Inflammatory macrophage treated with lipopolysaccharide for 1 hour (primary cell): ENCODE measurements around the gene SURF6.

Source experiments
- DNase-seq, 2 donors: peaks; one replicate each; pipeline ENCODE4 v3.0.0-alpha.2; 2020 to 2022

The SURF6 gene

DNA sequence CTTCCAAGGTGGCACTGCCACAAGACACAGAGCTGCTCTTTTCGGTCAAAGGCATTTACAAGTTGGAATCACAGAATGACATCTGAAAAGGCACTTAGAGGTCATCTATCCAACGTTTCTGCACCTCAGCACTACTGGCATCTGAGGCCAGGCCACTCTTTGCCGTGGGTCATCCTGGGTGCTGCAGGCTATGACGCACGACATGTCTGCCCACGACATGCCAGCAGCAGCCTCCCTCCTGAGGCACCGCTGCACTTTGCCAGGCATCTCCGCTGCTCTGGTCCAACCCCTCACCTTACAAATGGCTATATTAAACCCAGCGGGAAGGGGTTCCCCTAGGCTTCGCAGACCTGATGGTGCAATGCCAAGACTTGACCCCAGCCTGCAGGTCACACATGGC lies 31.8 kb upstream of the SURF6 start:
- DNase-seq = no peak

DNA sequence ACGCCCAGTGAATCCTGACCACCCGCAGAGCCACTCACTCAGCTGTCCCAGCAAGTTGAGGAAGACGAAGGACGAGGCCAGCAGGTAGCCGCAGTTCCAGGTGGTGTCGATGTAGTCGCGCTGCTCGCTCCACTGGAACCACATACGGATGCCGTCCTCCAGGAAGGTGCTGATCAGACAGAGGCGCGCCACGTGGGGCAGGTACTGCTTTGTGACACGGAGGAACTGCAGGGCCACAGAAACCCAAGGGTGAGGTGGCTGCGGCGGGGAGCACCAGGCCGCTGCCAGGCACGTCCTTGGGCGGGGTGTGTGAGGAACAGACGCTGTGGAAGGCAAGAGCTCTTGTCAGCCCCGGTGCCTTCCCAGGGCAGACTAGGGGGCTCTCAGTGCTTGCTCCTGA lies 31.2 kb upstream of the SURF6 start:
- no peak for DNase-seq

GRCh38 chr9:133366435-133366834 lies 30.4 kb upstream of the SURF6 start:
- no peak for DNase-seq

- DNase-seq = no peak
Observed at GRCh38 chr9:133362359-133363044, 26.5 kb upstream of the SURF6 start.

DNA sequence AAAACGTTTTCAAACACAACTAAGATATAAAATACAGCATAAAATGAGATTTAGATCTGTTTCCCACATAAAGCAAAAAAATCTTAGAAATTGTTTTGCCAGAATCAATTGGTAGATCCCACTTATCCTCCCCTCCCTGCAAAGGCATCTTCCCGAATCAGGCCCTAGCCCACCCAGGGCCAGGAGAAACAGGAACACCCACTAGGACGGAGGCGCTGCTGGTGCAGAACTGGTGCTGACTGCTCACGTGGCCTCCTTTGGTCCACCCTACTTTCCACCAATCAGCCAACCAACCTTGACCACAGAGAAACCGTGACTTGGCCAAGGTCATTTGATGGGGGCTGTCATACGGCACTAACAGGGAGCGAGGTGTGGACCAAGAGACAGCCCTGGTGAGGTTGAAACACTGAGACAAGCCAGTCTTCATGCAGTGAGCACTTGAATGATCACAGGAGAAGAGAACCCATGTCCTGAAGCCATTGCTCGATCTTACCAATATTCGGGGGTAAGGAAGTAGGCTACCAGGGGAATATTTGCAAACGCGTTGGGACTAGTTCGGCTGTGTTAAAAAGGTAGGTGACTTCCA lies 25.6 kb upstream of the SURF6 start:
- DNase-seq = no peak

DNA sequence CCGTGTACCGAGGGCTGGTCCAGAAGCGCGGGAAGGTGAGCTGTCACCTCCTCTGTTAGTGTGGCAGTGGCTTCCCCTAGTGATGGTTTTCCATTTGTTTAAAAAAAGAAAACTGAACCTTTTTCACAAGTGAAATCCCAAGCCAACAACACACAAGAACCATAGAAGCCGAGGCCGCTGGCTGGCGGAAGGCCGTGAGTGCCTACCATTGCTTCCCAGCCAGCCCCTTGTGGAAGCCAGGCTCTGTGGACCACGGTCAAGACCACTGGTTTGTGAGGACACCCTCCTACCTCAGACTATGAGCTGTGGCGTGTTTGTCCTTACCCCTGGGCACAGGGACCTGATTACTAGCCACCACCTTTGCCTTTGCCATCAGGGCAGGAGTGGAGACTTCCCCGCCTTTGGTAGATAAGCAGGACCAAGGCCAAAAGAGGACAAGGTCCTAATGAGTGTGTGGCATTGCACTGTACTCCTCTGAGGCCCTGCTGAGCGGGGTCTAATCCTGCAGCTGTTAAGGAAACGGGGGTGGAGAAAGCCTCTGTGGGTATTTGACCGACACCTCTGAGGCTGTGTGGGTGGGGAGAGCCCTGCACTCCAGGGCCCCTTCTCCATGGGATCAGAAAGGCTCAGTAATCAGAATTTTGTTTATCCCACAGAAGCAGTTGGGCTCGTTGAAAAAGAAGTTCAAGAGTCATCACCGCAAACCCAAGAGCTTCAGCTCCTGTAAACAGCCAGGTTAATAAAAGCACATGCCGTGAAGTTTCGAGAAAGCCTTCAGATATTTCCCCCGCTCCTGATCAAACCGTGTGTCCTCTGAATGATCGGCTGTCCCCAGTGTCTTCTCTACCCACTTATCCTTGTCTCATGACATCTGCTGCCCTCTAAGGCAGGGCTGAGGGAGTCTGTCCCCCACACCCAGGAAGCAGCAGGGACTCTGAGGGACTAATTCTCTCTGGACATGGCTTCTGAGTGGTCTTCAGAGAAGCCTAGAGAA lies 24.7 kb upstream of the SURF6 start:
- no peak for DNase-seq

GRCh38 chr9:133359399-133360175 lies 23.6 kb upstream of the SURF6 start:
- no peak for DNase-seq

DNA sequence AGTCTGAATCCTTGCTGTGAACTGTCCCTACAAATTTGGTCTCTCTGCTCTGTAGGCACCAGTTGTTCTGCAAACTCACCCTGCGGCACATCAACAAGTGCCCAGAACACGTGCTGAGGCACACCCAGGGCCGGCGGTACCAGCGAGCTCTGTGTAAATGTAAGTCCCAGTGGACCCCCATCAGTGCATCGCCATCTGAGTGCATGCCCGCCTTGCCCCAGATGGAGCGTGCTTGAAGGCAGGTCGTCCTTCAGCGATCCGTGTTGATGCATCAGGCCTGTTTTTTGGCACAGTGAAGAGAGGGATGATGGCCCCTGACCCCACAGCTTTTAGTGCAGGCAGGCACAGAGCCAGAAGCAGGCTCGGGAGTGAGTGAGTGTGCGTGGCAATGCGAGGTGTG lies 21.7 kb upstream of the SURF6 start:
- no peak for DNase-seq

GRCh38 chr9:133356391-133357091 lies 20.6 kb upstream of the SURF6 start, which contains the start of the genes SURF1 and SURF2:
Gene SURF1 (minus strand): TSS chr9:133356487. CDS start chr9:133356453, 34 bp downstream.
Gene SURF2 (plus strand): TSS chr9:133356550. CDS start chr9:133356593, 43 bp downstream.
- peak; percentile 78 to 89 for DNase-seq

- DNase-seq = no peak
Observed at GRCh38 chr9:133355881-133356357, 19.9 kb upstream of the SURF6 start.

- no peak for DNase-seq
Observed at GRCh38 chr9:133354766-133355165, 18.8 kb upstream of the SURF6 start.

- no peak for DNase-seq
Observed at GRCh38 chr9:133353548-133353947, 17.6 kb upstream of the SURF6 start.

DNA sequence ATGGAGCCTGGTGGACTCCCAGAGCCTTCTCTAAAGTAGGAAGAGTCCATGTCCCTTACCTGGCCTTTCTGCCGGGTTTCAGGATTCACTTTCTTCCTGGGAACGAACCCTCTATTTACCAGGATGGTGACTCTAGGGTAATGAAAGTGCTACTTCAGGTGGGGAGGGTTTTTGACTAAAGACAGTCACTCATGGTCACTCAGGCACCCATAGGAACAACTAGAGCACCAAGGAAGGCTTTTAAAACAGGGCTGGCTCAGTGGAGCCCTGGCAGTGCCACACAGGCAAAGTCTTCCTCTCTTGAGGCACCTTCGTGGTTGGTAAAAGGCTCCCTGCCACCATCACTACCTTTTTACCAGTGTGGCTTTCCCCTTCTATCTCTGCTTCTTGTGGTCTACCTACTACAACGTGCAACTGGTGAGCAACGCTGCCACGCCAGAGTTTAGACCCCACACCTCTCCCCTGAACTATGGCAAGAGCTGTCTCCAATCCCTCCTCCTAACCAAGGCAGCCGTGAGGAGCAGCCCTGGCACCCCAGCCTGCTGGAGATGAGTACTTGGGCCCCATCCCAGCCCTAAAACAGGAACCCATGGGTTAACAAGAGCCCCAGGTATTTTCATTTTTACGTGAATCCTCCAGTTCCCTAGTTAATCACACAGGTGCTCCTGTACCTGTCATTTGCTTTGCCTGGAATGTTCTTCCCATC lies 16.8 kb upstream of the SURF6 start:
- no peak for DNase-seq

GRCh38 chr9:133351908-133352634 lies 16.1 kb upstream of the SURF6 start:
- peak; percentile 63 to 71 for DNase-seq

DNA sequence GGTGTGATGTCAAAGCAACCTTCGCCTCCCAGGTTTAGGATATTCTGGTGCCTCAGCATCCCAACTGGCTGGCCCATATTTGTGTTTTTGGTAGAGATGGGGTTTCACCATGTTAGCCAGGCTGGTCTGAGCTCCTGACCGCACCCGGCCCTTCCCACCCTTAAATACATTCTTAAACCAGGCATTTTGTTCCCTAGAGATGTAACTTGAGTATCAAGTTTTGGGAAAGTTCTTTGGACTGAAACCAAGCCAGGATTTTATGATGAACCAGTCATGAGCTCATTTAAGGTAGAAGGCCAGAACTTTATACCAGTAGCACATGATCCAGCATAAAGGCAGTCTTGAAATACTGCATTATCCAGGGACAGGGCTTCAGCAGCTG lies 15.5 kb upstream of the SURF6 start:
- no peak for DNase-seq

DNA sequence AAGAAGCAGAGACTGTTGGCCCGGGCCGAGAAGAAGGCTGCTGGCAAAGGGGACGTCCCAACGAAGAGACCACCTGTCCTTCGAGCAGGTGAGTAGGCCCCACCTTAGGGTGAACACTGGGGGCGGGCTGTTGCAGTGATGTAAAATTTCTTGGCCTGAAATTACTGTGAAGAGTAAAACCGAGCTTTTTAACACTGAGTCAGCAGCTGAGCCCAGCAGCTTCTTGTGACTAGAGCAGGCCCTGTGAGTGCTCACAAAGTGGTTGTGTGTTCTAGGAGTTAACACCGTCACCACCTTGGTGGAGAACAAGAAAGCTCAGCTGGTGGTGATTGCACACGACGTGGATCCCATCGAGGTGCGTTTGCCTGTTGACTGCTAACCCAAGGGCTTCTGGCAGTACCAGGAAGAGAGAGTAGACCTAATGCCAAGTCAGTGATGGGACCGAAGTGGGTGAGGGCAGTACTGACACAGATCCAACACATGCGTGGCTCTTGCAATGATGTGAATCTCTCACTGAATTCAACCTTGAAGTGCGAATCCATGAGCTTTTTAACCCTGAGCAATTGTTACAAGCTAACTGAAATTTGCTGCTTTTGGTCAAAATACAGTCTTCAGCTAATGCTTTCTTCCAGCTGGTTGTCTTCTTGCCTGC lies 14.1 kb upstream of the SURF6 start:
- DNase-seq = no peak

GRCh38 chr9:133348718-133349573 lies 13.0 kb upstream of the SURF6 start:
- no peak for DNase-seq

DNA sequence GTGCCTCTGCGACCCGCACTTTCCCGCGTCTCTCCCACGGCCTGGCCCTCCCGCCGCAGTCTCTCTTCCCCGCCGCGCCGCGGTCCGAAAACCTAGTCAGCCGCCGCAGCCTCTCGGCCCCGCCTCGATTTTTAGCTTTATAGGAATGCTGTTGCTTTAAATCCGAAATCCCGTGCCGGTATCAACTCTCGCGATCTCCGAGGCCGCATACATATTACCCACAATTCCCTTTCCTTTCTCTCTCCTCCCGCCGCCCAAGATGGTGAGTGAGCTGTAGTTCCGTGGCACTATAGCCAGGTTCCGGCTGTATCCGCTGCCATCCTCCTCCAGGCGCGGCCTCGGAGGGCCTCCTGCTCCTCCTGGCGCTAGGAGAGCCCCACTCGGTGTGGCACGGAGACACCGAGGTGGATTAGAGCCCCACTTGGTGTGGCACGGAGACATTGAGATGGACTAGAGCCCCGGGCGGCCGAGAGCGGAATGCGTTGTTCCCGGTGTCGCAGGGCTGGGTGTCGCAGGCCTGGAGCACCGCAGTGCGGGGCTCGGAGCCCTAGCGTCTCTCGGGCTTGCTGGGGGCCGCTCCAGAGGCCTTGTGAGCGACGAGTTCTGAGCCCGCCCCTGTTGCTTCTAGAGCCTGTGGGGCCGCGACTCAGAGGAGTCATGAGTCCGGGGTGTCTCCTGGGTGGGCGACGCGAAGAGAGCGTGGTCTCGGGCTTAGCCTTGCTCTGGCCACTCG lies 12.2 kb upstream of the SURF6 start, which contains the start of the genes MED22 and RPL7A:
TSS of gene MED22 (minus strand) at position 147 of the 733 bp plus-strand sequence. CDS start 1,469 bp downstream, outside the sequence.
TSS of gene RPL7A (plus strand) at position 234 of the 733 bp plus-strand sequence. CDS start at position 260, 26 bp downstream.
- DNase-seq = peak; percentile 96 to 99
